ENCODE data around the gene HNRNPLL. TPM values are rescaled to one million over a fixed set of nuclear protein-coding genes. Genes with fewer than 3 reads are reported as not detected.

The HNRNPLL gene
- total RNA-seq, 1 donor from 2014 or later = 56.8 TPM

GRCh38 chr2:38512211-38512610, 90.5 kb downstream of the HNRNPLL start:
- ATAC-seq = no peak
- intact Hi-C loops (cut with DNase I) = no loop called here
- no peaks in the 10 kb centered on the region for H3K27me3 ChIP-seq
- no peak for DNase-seq
- H3K4me1 ChIP-seq = peaks cover 19% of the 10 kb centered on the region
- H3K4me3 ChIP-seq = no peak overlapping the region
- no peaks in the 10 kb centered on the region for H3K9me3 ChIP-seq
- H3K27ac ChIP-seq = no peak overlapping the region
- no peak for TF ChIP-seq CTCF (IDR thresholded peaks at IDR 0.05)
- H3K36me3 ChIP-seq = no peaks in the 10 kb centered on the region

Other genes with a start within 250 kb of the HNRNPLL start
- 69.1 TPM for gene ATL2, start 225.7 kb downstream of the HNRNPLL start, total RNA-seq
- gene GALM, start 63.2 kb upstream of the HNRNPLL start, total RNA-seq = 14.7 TPM
- 112 TPM for gene SRSF7, start 148.4 kb upstream of the HNRNPLL start, total RNA-seq
- 10.6 TPM for gene GEMIN6, start 175.3 kb upstream of the HNRNPLL start, total RNA-seq